Thyroid gland (tissue), 4 donors: ENCODE results near the gene CDAN1.

ENCODE experiments used
- POLR2A ChIP-seq, 2 donors: fragments of 450-650 bp; IDR thresholded peaks; one replicate each; pipeline ENCODE4 v1.6.1; 2017; ENCODE audit warnings: antibody characterized with exemption in 2 of 2, mild to moderate bottlenecking in 2 of 2, moderate library complexity in 1 of 2
- TF ChIP-seq, protein P1 (sequence below), 6 experiments: fragments of 200-600 bp in 3 of 6; fragments of 450-650 bp in 3 of 6; sonication (generic) in 3 of 6; IDR thresholded peaks; one replicate each; pipeline ENCODE4 v1.5.1; 2016 to 2019; ENCODE audit warnings: antibody characterized with exemption in 6 of 6, mild to moderate bottlenecking in 2 of 6, inconsistent platforms in 1 of 6, moderate library complexity in 1 of 6

DNA sequence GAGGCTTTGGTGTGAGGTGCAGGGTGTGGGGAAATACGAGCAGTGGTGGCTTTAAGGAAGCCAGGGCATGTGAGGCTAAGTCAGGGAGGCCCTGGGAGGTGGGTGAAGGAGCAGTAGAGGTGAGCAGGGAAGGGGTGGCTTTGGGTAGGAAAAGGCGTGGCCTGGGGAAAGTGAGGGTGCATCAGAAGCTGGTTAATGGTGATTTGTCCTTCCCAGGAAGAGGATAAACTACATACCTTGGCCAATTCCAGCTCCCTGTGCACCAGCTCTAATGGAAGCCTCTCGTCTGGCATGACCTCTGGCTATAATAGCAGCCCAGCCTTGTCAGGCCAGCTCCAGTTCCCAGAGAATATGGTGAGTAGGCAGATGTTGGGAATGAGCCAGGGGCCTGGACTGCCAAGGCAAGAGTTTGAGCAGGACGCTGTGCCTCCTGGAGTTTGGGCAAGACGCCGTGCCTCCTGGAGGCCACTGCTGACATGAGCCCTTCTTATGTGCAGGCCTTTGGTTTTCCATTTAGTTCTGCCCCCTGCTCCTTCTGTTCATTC is 41.3 kb downstream of the CDAN1 start:
- TF ChIP-seq, protein P1, sequence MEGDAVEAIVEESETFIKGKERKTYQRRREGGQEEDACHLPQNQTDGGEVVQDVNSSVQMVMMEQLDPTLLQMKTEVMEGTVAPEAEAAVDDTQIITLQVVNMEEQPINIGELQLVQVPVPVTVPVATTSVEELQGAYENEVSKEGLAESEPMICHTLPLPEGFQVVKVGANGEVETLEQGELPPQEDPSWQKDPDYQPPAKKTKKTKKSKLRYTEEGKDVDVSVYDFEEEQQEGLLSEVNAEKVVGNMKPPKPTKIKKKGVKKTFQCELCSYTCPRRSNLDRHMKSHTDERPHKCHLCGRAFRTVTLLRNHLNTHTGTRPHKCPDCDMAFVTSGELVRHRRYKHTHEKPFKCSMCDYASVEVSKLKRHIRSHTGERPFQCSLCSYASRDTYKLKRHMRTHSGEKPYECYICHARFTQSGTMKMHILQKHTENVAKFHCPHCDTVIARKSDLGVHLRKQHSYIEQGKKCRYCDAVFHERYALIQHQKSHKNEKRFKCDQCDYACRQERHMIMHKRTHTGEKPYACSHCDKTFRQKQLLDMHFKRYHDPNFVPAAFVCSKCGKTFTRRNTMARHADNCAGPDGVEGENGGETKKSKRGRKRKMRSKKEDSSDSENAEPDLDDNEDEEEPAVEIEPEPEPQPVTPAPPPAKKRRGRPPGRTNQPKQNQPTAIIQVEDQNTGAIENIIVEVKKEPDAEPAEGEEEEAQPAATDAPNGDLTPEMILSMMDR (IDR thresholded peaks at IDR 0.05) = no peak
- TF ChIP-seq POLR2A (IDR thresholded peaks at IDR 0.05) = no peak
